Activated B cell treated with CpG ODN at 0.5 μM for 24 hours (primary cell): ENCODE data around the gene SPTBN4. TPM values are rescaled to one million over a fixed set of nuclear protein-coding genes. Genes with fewer than 3 reads are reported as not detected.

ENCODE experiments used
- ATAC-seq: fragments of 200-7000 bp; cut with Tn5 transposase; one replicate; pipeline ENCODE4 v1.10.0; 2021; ENCODE audit warnings: low read depth, mild to moderate bottlenecking, moderate library complexity
- CTCF ChIA-PET: fragments of 350-600 bp; sonication (Branson Sonifier 250); formaldehyde crosslinking; loops from one replicate; lab custom pipeline; 2021; ENCODE audit warnings: antibody characterized with exemption; lab: Charles Lee
- POLR2A ChIA-PET: fragments of 350-600 bp; sonication (Branson Sonifier 250); formaldehyde crosslinking; loops from one replicate; lab custom pipeline; 2021; ENCODE audit warnings: antibody characterized with exemption; lab: Charles Lee
- DNase-seq: peaks from one replicate; pipeline ENCODE4 v3.0.0; 2022
- H3K27ac Mint-ChIP-seq: one replicate; pipeline ENCODE4 v1.8.0; 2020; ENCODE audit warnings: mixed read lengths
- H3K27me3 Mint-ChIP-seq: one replicate; pipeline ENCODE4 v1.8.0; 2021; ENCODE audit warnings: mixed read lengths
- H3K36me3 Mint-ChIP-seq: one replicate; pipeline ENCODE4 v1.8.0; 2021; ENCODE audit warnings: low read depth, mixed read lengths
- H3K4me1 Mint-ChIP-seq: one replicate; pipeline ENCODE4 v1.8.0; 2021; ENCODE audit warnings: mixed read lengths
- H3K4me3 Mint-ChIP-seq: one replicate; pipeline ENCODE4 v1.8.0; 2020; ENCODE audit warnings: mild to moderate bottlenecking, mixed read lengths
- H3K9me3 Mint-ChIP-seq: one replicate; pipeline ENCODE4 v1.8.0; 2020; ENCODE audit warnings: mixed read lengths
- CTCF ChIP-seq: fragments of 200-600 bp; IDR thresholded peaks from one replicate; pipeline ENCODE4 v1.8.0; 2022; ENCODE audit warnings: antibody characterized with exemption, mild to moderate bottlenecking
- intact Hi-C: fragments of 100-400 bp; cut with micrococcal nuclease; formaldehyde crosslinking; loops from one replicate; pipeline ENCODE4 v1.15.1; 2024
- total RNA-seq: library from RNA; stranded (reverse); gene quantifications from 2 replicates; pipeline ENCODE4 v1.2.3, GENCODE V29; 2022

The SPTBN4 gene
- total RNA-seq, 1 donor from 2014 or later, result 0.20 TPM

- ATAC-seq, result no peak
- POLR2A ChIA-PET, result no interaction called here
Measured at GRCh38 chr19:40553885-40554857, 87.4 kb downstream of the SPTBN4 start.

DNA sequence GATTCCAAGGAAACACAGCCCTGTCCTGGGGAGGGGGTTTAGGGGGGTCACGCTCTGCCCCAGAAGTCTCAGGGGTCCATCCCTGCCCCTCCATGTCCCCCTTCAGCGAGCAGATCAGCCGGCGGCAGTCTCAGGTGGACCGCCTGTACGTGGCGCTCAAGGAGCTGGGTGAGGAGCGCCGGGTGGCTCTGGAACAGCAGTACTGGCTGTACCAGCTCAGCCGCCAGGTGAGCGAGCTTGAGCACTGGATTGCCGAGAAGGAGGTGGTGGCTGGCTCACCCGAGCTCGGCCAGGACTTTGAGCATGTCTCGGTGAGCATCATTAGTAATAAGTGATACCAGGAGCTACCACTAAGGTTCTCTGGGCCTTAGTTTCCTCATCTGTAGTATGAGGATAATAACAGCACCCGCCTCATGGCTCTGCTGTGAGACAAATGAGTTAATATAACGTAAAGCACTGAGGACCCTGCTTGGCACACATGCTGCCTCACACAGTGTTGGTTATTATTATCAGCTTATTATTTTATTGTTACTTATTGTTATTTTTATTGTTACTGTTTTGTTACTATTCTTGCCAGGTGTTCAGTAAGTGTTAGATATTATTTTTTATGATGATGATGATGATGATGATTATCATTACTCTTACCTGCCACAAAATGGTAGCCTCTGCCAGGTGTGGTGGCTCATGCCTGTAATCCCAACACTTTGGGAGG is 89.3 kb downstream of the SPTBN4 start:
- H3K9me3 Mint-ChIP-seq, result no peaks in the 10 kb centered on the region
- CTCF ChIA-PET, result interaction anchor here (1.7 kb wide), 1 partner anchor 79 kb away, joined by 4 read pairs; no protein-coding TSS in a partner anchor
- peaks cover 41% of the 10 kb centered on the region for H3K27me3 Mint-ChIP-seq
- H3K4me3 Mint-ChIP-seq, result no peak overlapping the region
- H3K36me3 Mint-ChIP-seq, result no peaks in the 10 kb centered on the region
- DNase-seq, result no peak
- no peak for ATAC-seq
- no peak for TF ChIP-seq CTCF
- no peak overlapping the region for H3K27ac Mint-ChIP-seq
- H3K4me1 Mint-ChIP-seq, result no peaks in the 10 kb centered on the region
- intact Hi-C loops, result no loop called here
- POLR2A ChIA-PET, result interaction anchor here (0.6 kb wide), 2 partner anchors 100 to 216 kb away, joined by 5 to 7 read pairs; no protein-coding TSS in a partner anchor

More at GRCh38 chr19:40553885-40554857, 87.4 kb downstream of the SPTBN4 start:
- no peaks in the 10 kb centered on the region for H3K36me3 Mint-ChIP-seq
- H3K27ac Mint-ChIP-seq, result no peak overlapping the region
- peaks cover 3% of the 10 kb centered on the region for H3K4me1 Mint-ChIP-seq
- TF ChIP-seq CTCF, result no peak
- no peak for DNase-seq
- intact Hi-C loops, result no loop called here
- no peak overlapping the region for H3K4me3 Mint-ChIP-seq
- no peaks in the 10 kb centered on the region for H3K9me3 Mint-ChIP-seq
- CTCF ChIA-PET, result interaction anchor here (2.4 kb wide), 1 partner anchor 80 kb away, joined by 7 read pairs; no protein-coding TSS in a partner anchor
- H3K27me3 Mint-ChIP-seq, result peaks cover 43% of the 10 kb centered on the region

DNA sequence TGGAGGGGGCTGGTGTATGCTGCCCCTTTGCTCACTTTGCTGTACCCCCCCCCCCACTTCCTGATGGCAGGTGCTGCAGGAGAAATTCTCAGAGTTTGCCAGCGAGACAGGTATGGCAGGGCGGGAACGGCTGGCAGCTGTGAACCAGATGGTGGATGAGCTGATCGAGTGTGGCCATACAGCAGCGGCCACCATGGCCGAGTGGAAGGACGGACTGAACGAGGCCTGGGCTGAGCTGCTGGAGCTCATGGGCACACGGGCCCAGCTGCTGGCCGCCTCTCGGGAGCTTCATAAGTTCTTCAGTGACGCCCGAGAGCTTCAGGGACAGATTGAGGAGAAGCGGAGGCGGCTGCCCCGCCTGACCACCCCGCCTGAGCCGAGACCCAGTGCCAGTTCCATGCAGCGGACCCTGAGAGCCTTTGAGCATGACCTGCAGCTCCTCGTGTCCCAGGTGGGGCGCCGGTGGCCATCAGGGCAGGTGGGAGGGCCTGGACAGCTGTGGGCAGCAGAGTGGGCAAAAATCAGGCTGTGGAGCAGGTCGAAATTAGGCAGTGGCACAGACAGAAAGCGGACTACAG is 90.2 kb downstream of the SPTBN4 start:
- CTCF ChIA-PET, result interaction anchor here (1.7 kb wide), 1 partner anchor 78 kb away, joined by 4 read pairs; no protein-coding TSS in a partner anchor
- DNase-seq (no peak), ATAC-seq (no peak)
- Mint-ChIP-seq H3K36me3 (no peaks in the 10 kb centered on the region), H3K27me3 (peaks cover 45% of the 10 kb centered on the region), H3K4me3 (no peak overlapping the region), H3K9me3 (no peaks in the 10 kb centered on the region), H3K4me1 (no peaks in the 10 kb centered on the region), H3K27ac (no peak overlapping the region)
- TF ChIP-seq CTCF, result no peak
- POLR2A ChIA-PET, result interaction anchor here (0.6 kb wide), 2 partner anchors 99 to 215 kb away, joined by 5 to 7 read pairs; no protein-coding TSS in a partner anchor
- intact Hi-C loops, result no loop called here

DNA sequence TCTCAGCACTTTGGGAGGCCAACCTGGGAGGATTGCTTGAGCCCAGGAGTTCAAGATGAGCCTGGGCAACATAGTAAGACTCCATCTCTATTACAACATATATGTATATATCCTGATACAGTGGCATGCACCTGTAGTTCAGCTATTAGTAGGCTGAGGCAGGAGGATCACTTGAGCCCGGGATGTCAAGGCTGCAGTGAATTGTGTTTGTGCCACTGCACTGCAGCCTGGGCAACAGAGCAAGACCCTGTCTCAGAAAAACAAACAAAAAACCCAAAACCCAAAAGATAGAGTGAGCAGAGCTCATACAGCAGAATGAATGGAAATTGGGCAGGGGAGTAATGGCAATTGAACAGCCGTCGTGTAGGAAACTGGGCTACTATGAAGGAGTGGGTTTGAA is 92.6 kb downstream of the SPTBN4 start:
- TF ChIP-seq CTCF, result no peak
- Mint-ChIP-seq H3K36me3 (no peaks in the 10 kb centered on the region), H3K9me3 (no peaks in the 10 kb centered on the region), H3K27me3 (peaks cover 41% of the 10 kb centered on the region), H3K27ac (no peak overlapping the region), H3K4me3 (no peak overlapping the region), H3K4me1 (no peaks in the 10 kb centered on the region)
- no peak for ATAC-seq
- CTCF ChIA-PET, result interaction anchor here (1.2 kb wide), 1 partner anchor 11 kb away, joined by 3 read pairs; no protein-coding TSS in a partner anchor
- POLR2A ChIA-PET, result no interaction called here
- intact Hi-C loops, result no loop called here
- no peak for DNase-seq
